PC-9 (cell line): ENCODE data around the gene RAB41. TPM values are rescaled to one million over a fixed set of nuclear protein-coding genes. Genes with fewer than 3 reads are reported as not detected.
"Not testable (repeated sequence)": the region's sequence is repeated elsewhere in the genome, so short reads cannot be mapped to it uniquely, and the experiment has no call there.

Source experiments
- BruUV-seq: library from RNA; stranded (reverse); fragments of 400-500 nt; replicated peaks from 2 replicates; lab custom pipeline; 2021; lab: Mats Ljungman, UMichigan
- CTCF ChIA-PET: fragments of 300-600 bp; sonication (Branson Sonifier 250); formaldehyde crosslinking; loops from one replicate; lab custom pipeline; 2022; ENCODE audit warnings: antibody characterized with exemption; lab: Charles Lee
- POLR2A ChIA-PET: fragments of 300-600 bp; sonication (Branson Sonifier 250); formaldehyde crosslinking; loops from one replicate; lab custom pipeline; 2022; ENCODE audit warnings: antibody characterized with exemption; ENCODE audit not compliant: unreplicated experiment; lab: Charles Lee
- DNase-seq, 2 experiments: peaks; one replicate each; pipeline versions ENCODE4 v3.0.0 to v3.0.0-alpha.2; 2015 to 2022; ENCODE audit warnings: mixed read lengths in 1 of 2
- H2AFZ ChIP-seq: fragments of 200-600 bp; sonication (generic); 2 replicates; pipeline ENCODE4 v1.8.1; 2017; ENCODE audit warnings: antibody characterized with exemption
- H3F3A ChIP-seq: fragments of 200-600 bp; sonication (generic); 2 replicates; pipeline ENCODE4 v1.8.1; 2017; ENCODE audit warnings: antibody characterized with exemption, mild to moderate bottlenecking, low read depth; ENCODE audit not compliant: insufficient read depth
- H3K27ac ChIP-seq: fragments of 200-600 bp; sonication (generic); 2 replicates; pipeline ENCODE4 v1.6.1; 2016; ENCODE audit warnings: mixed run types
- H3K27me3 ChIP-seq: fragments of 200-600 bp; sonication (generic); 2 replicates; pipeline ENCODE4 v1.6.1; 2016; ENCODE audit warnings: low read depth, mixed run types; ENCODE audit not compliant: insufficient read depth
- H3K36me3 ChIP-seq: fragments of 200-600 bp; sonication (generic); 2 replicates; pipeline ENCODE4 v1.6.1; 2016; ENCODE audit warnings: low read depth, mixed run types
- H3K4me1 ChIP-seq: fragments of 200-600 bp; sonication (generic); replicated peaks from 2 replicates; pipeline ENCODE4 v1.6.1; 2016; ENCODE audit warnings: mixed run types; ENCODE audit not compliant: insufficient read depth
- H3K4me2 ChIP-seq: fragments of 200-600 bp; sonication (generic); 2 replicates; pipeline ENCODE4 v1.6.1; 2017; ENCODE audit warnings: mixed run types
- H3K4me3 ChIP-seq: fragments of 200-600 bp; sonication (generic); 2 replicates; pipeline ENCODE4 v1.6.1; 2016; ENCODE audit warnings: mixed run types
- H3K79me2 ChIP-seq: fragments of 200-600 bp; sonication (generic); 2 replicates; pipeline ENCODE4 v1.6.1; 2017; ENCODE audit warnings: low read depth, mixed run types
- H3K9me2 ChIP-seq: fragments of 200-600 bp; sonication (generic); 2 replicates; pipeline ENCODE4 v1.8.1; 2017; ENCODE audit warnings: mild to moderate bottlenecking; ENCODE audit not compliant: insufficient read depth
- H3K9me3 ChIP-seq: fragments of 200-600 bp; sonication (generic); 2 replicates; pipeline ENCODE4 v1.8.1; 2016; ENCODE audit warnings: low read depth; ENCODE audit not compliant: insufficient read depth
- H4K20me1 ChIP-seq: fragments of 200-600 bp; sonication (generic); 2 replicates; pipeline ENCODE4 v1.8.1; 2017; ENCODE audit not compliant: insufficient read depth
- CTCF ChIP-seq: fragments of 200-600 bp; sonication (generic); conservative IDR thresholded peaks from 2 replicates; pipeline ENCODE4 v1.6.1; 2017; ENCODE audit warnings: mixed run types, antibody characterized with exemption, mild to moderate bottlenecking, moderate library complexity
- EZH2 ChIP-seq: fragments of 200-600 bp; sonication (generic); IDR thresholded peaks from 2 replicates; pipeline ENCODE4 v1.8.0; 2017; ENCODE audit warnings: antibody characterized with exemption, low read depth
- intact Hi-C: fragments of 100-400 bp; cut with micrococcal nuclease; formaldehyde crosslinking; loops from one replicate; pipeline ENCODE4 v1.10.0; 2022; ENCODE audit not compliant: unreplicated experiment
- total RNA-seq: library from RNA; stranded (reverse); gene quantifications from 2 replicates; pipeline ENCODE4 v1.2.3, GENCODE V29; 2021

The RAB41 gene
- total RNA-seq, 1 experiment from 2014 or later, result not detected

GRCh38 chrX:70313503-70313902, 31.5 kb downstream of the RAB41 start:
- Histone ChIP-seq H3K4me2 (no peak overlapping the region), H3K27me3 (no peaks in the 10 kb centered on the region), H2AFZ (no peak overlapping the region), H3K4me1 (no peaks in the 10 kb centered on the region), H3K27ac (no peak overlapping the region), H4K20me1 (no peaks in the 10 kb centered on the region), H3K9me3 (no peaks in the 10 kb centered on the region), H3K36me3 (no peaks in the 10 kb centered on the region), H3K9me2 (no peaks in the 10 kb centered on the region), H3K4me3 (no peak overlapping the region), H3K79me2 (no peaks in the 10 kb centered on the region), H3F3A (no peaks in the 10 kb centered on the region)
- ChIA-PET CTCF (no interaction called here), POLR2A (no interaction called here)
- intact Hi-C loops, result no loop called here
- DNase-seq, result no peak
- no TSS peak for BruUV-seq
- no peak for TF ChIP-seq EZH2
- TF ChIP-seq CTCF, result no peak

DNA sequence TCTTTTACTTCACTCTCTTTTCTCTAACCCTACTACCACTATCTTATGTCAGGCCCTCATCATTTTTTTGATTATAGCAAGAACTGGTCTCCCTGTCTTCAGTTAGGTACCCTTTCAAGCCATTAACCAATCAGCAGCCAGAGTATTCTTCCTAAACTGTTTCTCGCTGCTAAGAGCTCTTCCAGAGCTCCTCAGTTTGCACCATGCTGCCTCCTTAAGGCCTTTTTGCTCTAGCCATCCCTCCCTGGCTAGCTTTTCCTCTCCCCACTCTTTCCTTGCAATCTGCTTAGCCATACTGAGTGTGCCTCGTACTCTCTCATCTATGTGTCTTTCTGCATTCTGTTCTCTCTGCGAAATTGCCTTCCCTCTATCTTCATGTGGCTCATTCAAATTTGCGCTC, 40.8 kb downstream of the RAB41 start:
- no peaks in the 10 kb centered on the region for H3F3A ChIP-seq
- H3K9me2 ChIP-seq, result no peaks in the 10 kb centered on the region
- ChIA-PET CTCF (no interaction called here), POLR2A (no interaction called here)
- no peak overlapping the region for H3K4me2 ChIP-seq
- H3K36me3 ChIP-seq, result no peaks in the 10 kb centered on the region
- H3K27ac ChIP-seq, result no peak overlapping the region
- H3K27me3 ChIP-seq, result no peaks in the 10 kb centered on the region
- no peaks in the 10 kb centered on the region for H3K9me3 ChIP-seq
- H3K4me1 ChIP-seq, result no peaks in the 10 kb centered on the region
- DNase-seq, result no peak
- no peaks in the 10 kb centered on the region for H3K79me2 ChIP-seq
- no peak overlapping the region for H3K4me3 ChIP-seq
- intact Hi-C loops, result no loop called here
- no TSS peak for BruUV-seq
- no peak overlapping the region for H2AFZ ChIP-seq
- TF ChIP-seq EZH2 (no peak), CTCF (no peak)
- H4K20me1 ChIP-seq, result no peaks in the 10 kb centered on the region

DNA sequence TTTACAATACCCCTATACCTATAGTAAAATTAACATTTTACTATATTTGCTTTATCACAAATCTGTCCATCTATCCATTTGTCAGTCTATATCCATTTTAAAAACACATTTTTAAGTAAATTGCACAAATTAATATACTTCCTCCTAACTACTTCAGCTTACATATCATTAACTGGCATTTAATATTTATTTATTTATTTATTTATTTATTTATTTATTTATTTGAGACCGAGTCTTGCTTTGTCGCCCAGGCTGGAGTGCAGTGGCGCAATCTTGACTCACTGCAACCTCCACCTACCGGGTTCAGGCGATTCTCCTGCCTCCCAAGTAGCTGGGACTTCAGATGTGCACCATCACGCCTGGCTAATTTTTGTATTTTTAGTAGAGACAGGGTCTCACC, 41.7 kb downstream of the RAB41 start:
- H3F3A ChIP-seq, CTCF ChIA-PET, H2AFZ ChIP-seq, H3K27me3 ChIP-seq, H3K36me3 ChIP-seq, DNase-seq, POLR2A ChIA-PET, H3K4me2 ChIP-seq, H3K9me3 ChIP-seq, H3K9me2 ChIP-seq, intact Hi-C loops, H3K79me2 ChIP-seq, H3K4me3 ChIP-seq, H4K20me1 ChIP-seq, BruUV-seq, H3K4me1 ChIP-seq, H3K27ac ChIP-seq: not testable (repeated sequence)

- H3K4me2 ChIP-seq, result no peak overlapping the region
- H3K36me3 ChIP-seq, result no peaks in the 10 kb centered on the region
- H3K27ac ChIP-seq, result no peak overlapping the region
- ChIA-PET CTCF (no interaction called here), POLR2A (no interaction called here)
- H3K4me1 ChIP-seq, result no peaks in the 10 kb centered on the region
- no peaks in the 10 kb centered on the region for H3K79me2 ChIP-seq
- no peaks in the 10 kb centered on the region for H3K9me2 ChIP-seq
- H3K4me3 ChIP-seq, result no peak overlapping the region
- intact Hi-C loops, result no loop called here
- H3K9me3 ChIP-seq, result no peaks in the 10 kb centered on the region
- no peaks in the 10 kb centered on the region for H3F3A ChIP-seq
- DNase-seq, result no peak
- TF ChIP-seq EZH2 (no peak), CTCF (no peak)
- H4K20me1 ChIP-seq, result no peaks in the 10 kb centered on the region
- H3K27me3 ChIP-seq, result no peaks in the 10 kb centered on the region
- BruUV-seq, result no TSS peak
- H2AFZ ChIP-seq, result no peak overlapping the region
Measured at GRCh38 chrX:70324326-70324725, 42.4 kb downstream of the RAB41 start.
